H1 (cell line): ENCODE results near the gene CCDC180.

Experiments
- BRCA1 ChIP-seq: IDR thresholded peaks from 2 replicates; pipeline ENCODE4 v1.6.1; 2012; ENCODE audit warnings: low read depth, low read length, improper control_type of control experiment
- E2F6 ChIP-seq: IDR thresholded peaks from 2 replicates; pipeline ENCODE4 v1.6.1; 2012; ENCODE audit warnings: inconsistent platforms
- MAX ChIP-seq: IDR thresholded peaks from 2 replicates; pipeline ENCODE4 v1.6.1; 2012; ENCODE audit warnings: inconsistent platforms
- POLR2A ChIP-seq, 2 experiments: IDR thresholded peaks; 1 replicate in 1 of 2; 2 replicates in 1 of 2; pipeline ENCODE4 v1.6.1; 2011; ENCODE audit warnings: low read depth in 2 of 2, low read length in 2 of 2, mild to moderate bottlenecking in 2 of 2; ENCODE audit errors: control extremely low read depth in 1 of 2
- POLR2AphosphoS5 ChIP-seq: IDR thresholded peaks from 2 replicates; pipeline ENCODE4 v1.6.1; 2011; ENCODE audit warnings: low read depth, low read length
- SUZ12 ChIP-seq: fragments of 200-600 bp; sonication (generic); IDR thresholded peaks from 2 replicates; pipeline ENCODE4 v1.6.1; 2012; ENCODE audit warnings: mild to moderate bottlenecking, inconsistent platforms, low read length, moderate library complexity, mixed read lengths
- TAF1 ChIP-seq: IDR thresholded peaks from 2 replicates; pipeline ENCODE4 v1.6.1; 2011; ENCODE audit warnings: mild to moderate bottlenecking, low read depth, low read length
- TEAD4 ChIP-seq: IDR thresholded peaks from 2 replicates; pipeline ENCODE4 v1.6.1; 2012; ENCODE audit warnings: low read depth, low read length, inconsistent platforms, mixed read lengths
- TF ChIP-seq, protein P1 (sequence below), 3 experiments: IDR thresholded peaks; 1 replicate in 2 of 3; 2 replicates in 1 of 3; pipeline versions ENCODE4 v1.5.1 to v1.6.1; 2011; ENCODE audit warnings: low read length in 3 of 3, mild to moderate bottlenecking in 3 of 3, inconsistent platforms in 2 of 3, low read depth in 1 of 3, moderate library complexity in 1 of 3; ENCODE audit not compliant: insufficient read depth in 1 of 3; ENCODE audit errors: control extremely low read depth in 1 of 3

DNA sequence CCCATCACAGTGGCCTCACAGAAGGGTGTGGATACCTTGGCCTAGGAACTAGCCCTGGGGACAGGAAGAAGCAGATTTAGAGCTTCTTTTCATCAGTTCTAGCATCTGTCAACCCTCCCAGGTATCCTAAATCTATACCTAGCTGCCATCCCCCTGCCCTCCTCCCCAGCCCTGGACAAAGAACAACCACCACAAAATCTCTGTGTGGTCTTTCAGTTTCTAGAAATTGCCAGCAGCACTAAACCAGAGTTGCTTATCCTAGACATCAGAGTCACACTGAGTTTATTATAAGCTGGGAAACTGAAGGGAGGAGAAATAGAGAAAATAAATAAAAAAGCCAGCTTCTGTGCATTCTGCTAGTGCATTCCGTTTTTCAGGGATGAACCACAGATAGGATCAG lies 14.6 kb downstream of the CCDC180 start:
- TF ChIP-seq, protein P1, sequence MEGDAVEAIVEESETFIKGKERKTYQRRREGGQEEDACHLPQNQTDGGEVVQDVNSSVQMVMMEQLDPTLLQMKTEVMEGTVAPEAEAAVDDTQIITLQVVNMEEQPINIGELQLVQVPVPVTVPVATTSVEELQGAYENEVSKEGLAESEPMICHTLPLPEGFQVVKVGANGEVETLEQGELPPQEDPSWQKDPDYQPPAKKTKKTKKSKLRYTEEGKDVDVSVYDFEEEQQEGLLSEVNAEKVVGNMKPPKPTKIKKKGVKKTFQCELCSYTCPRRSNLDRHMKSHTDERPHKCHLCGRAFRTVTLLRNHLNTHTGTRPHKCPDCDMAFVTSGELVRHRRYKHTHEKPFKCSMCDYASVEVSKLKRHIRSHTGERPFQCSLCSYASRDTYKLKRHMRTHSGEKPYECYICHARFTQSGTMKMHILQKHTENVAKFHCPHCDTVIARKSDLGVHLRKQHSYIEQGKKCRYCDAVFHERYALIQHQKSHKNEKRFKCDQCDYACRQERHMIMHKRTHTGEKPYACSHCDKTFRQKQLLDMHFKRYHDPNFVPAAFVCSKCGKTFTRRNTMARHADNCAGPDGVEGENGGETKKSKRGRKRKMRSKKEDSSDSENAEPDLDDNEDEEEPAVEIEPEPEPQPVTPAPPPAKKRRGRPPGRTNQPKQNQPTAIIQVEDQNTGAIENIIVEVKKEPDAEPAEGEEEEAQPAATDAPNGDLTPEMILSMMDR (IDR thresholded peaks at IDR 0.05; ENCODE audit: control extremely low read depth in 1 of 3, insufficient read depth in 1 of 3, low read depth in 1 of 3, low read length in 3 of 3) = no peak
- TF ChIP-seq POLR2A (IDR thresholded peaks at IDR 0.05; ENCODE audit: control extremely low read depth in 1 of 2, low read depth in 2 of 2, low read length in 2 of 2) = no peak
- no peak for TF ChIP-seq POLR2AphosphoS5
- no peak for TF ChIP-seq SUZ12
- no peak for TF ChIP-seq E2F6
- TF ChIP-seq TAF1 = no peak
- no peak for TF ChIP-seq MAX
- TF ChIP-seq TEAD4 = no peak
- TF ChIP-seq BRCA1 = no peak
